A549 (cell line): Measurements from ENCODE around the gene ETV3.

Source experiments
- CTCF ChIP-seq: fragments of >200 bp; sonication (Bioruptor Twin); formaldehyde crosslinking; IDR thresholded peaks from 3 replicates; pipeline ENCODE4 v1.5.1; 2016
- E2F6 ChIP-seq: IDR thresholded peaks from 2 replicates; pipeline ENCODE4 v1.6.1; 2012; ENCODE audit warnings: low read depth, borderline replicate concordance
- EP300 ChIP-seq, 2 experiments: fragments of >200 bp; sonication (Bioruptor Twin); formaldehyde crosslinking; IDR thresholded peaks; 2 replicates in 1 of 2; 3 replicates in 1 of 2; pipeline ENCODE4 v1.6.1; 2016 to 2017
- NPAS2 ChIP-seq: fragments of 250-450 bp; sonication (Bioruptor Pico); IDR thresholded peaks from 2 replicates; pipeline ENCODE4 v1.8.0; 2022; ENCODE audit warnings: mild to moderate bottlenecking, moderate library complexity, borderline replicate concordance
- PHF8 ChIP-seq: fragments of 200-600 bp; sonication (generic); IDR thresholded peaks from 2 replicates; pipeline ENCODE4 v1.6.1; 2016; ENCODE audit warnings: low read depth, mild to moderate bottlenecking, antibody characterized with exemption, moderate library complexity, borderline replicate concordance
- RAD21 ChIP-seq, 2 experiments: fragments of >200 bp in 1 of 2; sonication (Bioruptor Twin) in 1 of 2; formaldehyde crosslinking in 1 of 2; IDR thresholded peaks in 1 of 2; conservative IDR thresholded peaks in 1 of 2; 2 replicates in 1 of 2; 3 replicates in 1 of 2; pipeline ENCODE4 v1.6.1; 2012 to 2018; ENCODE audit warnings: inconsistent platforms in 1 of 2
- RCOR1 ChIP-seq: fragments of 150-350 bp; IDR thresholded peaks from 2 replicates; pipeline ENCODE4 v1.6.1; 2014; ENCODE audit warnings: antibody characterized with exemption, low read length, low read depth

- TF ChIP-seq RAD21 (conservative IDR thresholded peaks at IDR 0.05 in 1 of 2, IDR thresholded peaks at IDR 0.05 in 1 of 2) (no peak), PHF8 (no peak), RCOR1 (no peak), CTCF (no peak), EP300 (IDR thresholded peaks at IDR 0.05) (no peak), NPAS2 (CRISPR knock-in tag) (no peak), E2F6 (no peak)
These were observed 5.5 kb downstream of the ETV3 start for GRCh38 chr1:157132616-157133167.
